IPS-15b (cell line): ENCODE data around the gene SYT8.
"Not testable (repeated sequence)": the region's sequence is repeated elsewhere in the genome, so short reads cannot be mapped to it uniquely, and the experiment has no call there.

Experiments used
- H3K27me3 ChIP-seq: one replicate; pipeline ENCODE4 v1.6.1; 2013; ENCODE audit warnings: low read length; ENCODE audit not compliant: control insufficient read depth, insufficient read depth
- H3K36me3 ChIP-seq: one replicate; pipeline ENCODE4 v1.6.1; 2013; ENCODE audit warnings: low read length; ENCODE audit not compliant: control insufficient read depth, insufficient read depth
- H3K4me1 ChIP-seq: one replicate; pipeline ENCODE4 v1.6.1; 2013; ENCODE audit warnings: mild to moderate bottlenecking, low read length; ENCODE audit not compliant: control insufficient read depth, insufficient read depth
- H3K4me3 ChIP-seq: one replicate; pipeline ENCODE4 v1.5.1; 2013; ENCODE audit warnings: low read depth, low read length
- H3K9ac ChIP-seq: one replicate; pipeline ENCODE4 v1.6.1; 2013; ENCODE audit warnings: low read depth, mild to moderate bottlenecking, low read length
- H3K9me3 ChIP-seq: one replicate; pipeline ENCODE4 v1.6.1; 2013; ENCODE audit warnings: mild to moderate bottlenecking, low read length; ENCODE audit not compliant: control insufficient read depth, insufficient read depth

SYT8 gene

GRCh38 chr11:1834779-1835670 lies at the start of gene SYT8:
TSS of gene SYT8 (plus strand) at chr11:1834990. CDS start at chr11:1835106, 116 bp downstream.
- no peaks in the 10 kb centered on the region for H3K36me3 ChIP-seq
- no peaks in the 10 kb centered on the region for H3K27me3 ChIP-seq
- H3K9me3 ChIP-seq = no peaks in the 10 kb centered on the region
- no peaks in the 10 kb centered on the region for H3K4me1 ChIP-seq
- no peak within 1 kb of the TSS for H3K4me3 ChIP-seq
- no peak within 1 kb of the TSS for H3K9ac ChIP-seq

GRCh38 chr11:1785749-1786413 lies 48.9 kb upstream of the SYT8 start:
- H3K4me3 ChIP-seq = no peak overlapping the region
- no peaks in the 10 kb centered on the region for H3K9me3 ChIP-seq
- H3K36me3 ChIP-seq = no peaks in the 10 kb centered on the region
- H3K27me3 ChIP-seq = peaks cover 3% of the 10 kb centered on the region
- H3K9ac ChIP-seq = no peak overlapping the region
- no peaks in the 10 kb centered on the region for H3K4me1 ChIP-seq

GRCh38 chr11:1786466-1786865 lies 48.3 kb upstream of the SYT8 start:
- Histone ChIP-seq H3K9ac (no peak overlapping the region), H3K27me3 (peaks cover 3% of the 10 kb centered on the region), H3K4me3 (no peak overlapping the region), H3K4me1 (no peaks in the 10 kb centered on the region), H3K9me3 (no peaks in the 10 kb centered on the region), H3K36me3 (no peaks in the 10 kb centered on the region)

GRCh38 chr11:1791912-1792311 lies 42.9 kb upstream of the SYT8 start:
- no peak overlapping the region for H3K4me3 ChIP-seq
- no peaks in the 10 kb centered on the region for H3K9me3 ChIP-seq
- H3K4me1 ChIP-seq = no peaks in the 10 kb centered on the region
- H3K27me3 ChIP-seq = peaks cover 6% of the 10 kb centered on the region
- no peaks in the 10 kb centered on the region for H3K36me3 ChIP-seq
- H3K9ac ChIP-seq = no peak overlapping the region

- H3K4me1 ChIP-seq = no peaks in the 10 kb centered on the region
- no peak overlapping the region for H3K9ac ChIP-seq
- no peak overlapping the region for H3K4me3 ChIP-seq
- no peaks in the 10 kb centered on the region for H3K9me3 ChIP-seq
- no peaks in the 10 kb centered on the region for H3K36me3 ChIP-seq
- H3K27me3 ChIP-seq = peaks cover 6% of the 10 kb centered on the region
Observed at GRCh38 chr11:1792461-1792860, 42.3 kb upstream of the SYT8 start.

- no peaks in the 10 kb centered on the region for H3K9me3 ChIP-seq
- H3K9ac ChIP-seq = no peak overlapping the region
- H3K36me3 ChIP-seq = no peaks in the 10 kb centered on the region
- no peak overlapping the region for H3K4me3 ChIP-seq
- peaks cover 6% of the 10 kb centered on the region for H3K27me3 ChIP-seq
- H3K4me1 ChIP-seq = no peaks in the 10 kb centered on the region
Observed at GRCh38 chr11:1793081-1793480, 41.7 kb upstream of the SYT8 start.

- peaks cover 3% of the 10 kb centered on the region for H3K27me3 ChIP-seq
- H3K4me1 ChIP-seq = no peaks in the 10 kb centered on the region
- no peaks in the 10 kb centered on the region for H3K36me3 ChIP-seq
- no peaks in the 10 kb centered on the region for H3K9me3 ChIP-seq
- no peak overlapping the region for H3K9ac ChIP-seq
- no peak overlapping the region for H3K4me3 ChIP-seq
Observed at GRCh38 chr11:1796413-1797011, 38.3 kb upstream of the SYT8 start.

GRCh38 chr11:1797391-1798125 lies 37.2 kb upstream of the SYT8 start:
- Histone ChIP-seq H3K36me3 (no peaks in the 10 kb centered on the region), H3K27me3 (peaks cover 3% of the 10 kb centered on the region), H3K4me3 (no peak overlapping the region), H3K9me3 (no peaks in the 10 kb centered on the region), H3K4me1 (no peaks in the 10 kb centered on the region), H3K9ac (no peak overlapping the region)

- no peaks in the 10 kb centered on the region for H3K36me3 ChIP-seq
- no peak overlapping the region for H3K9ac ChIP-seq
- no peaks in the 10 kb centered on the region for H3K9me3 ChIP-seq
- H3K4me1 ChIP-seq = no peaks in the 10 kb centered on the region
- H3K4me3 ChIP-seq = no peak overlapping the region
- no peaks in the 10 kb centered on the region for H3K27me3 ChIP-seq
Observed at GRCh38 chr11:1803246-1803645, 31.5 kb upstream of the SYT8 start.

- H3K27me3 ChIP-seq, H3K9me3 ChIP-seq, H3K4me1 ChIP-seq, H3K4me3 ChIP-seq, H3K9ac ChIP-seq, H3K36me3 ChIP-seq: not testable (repeated sequence)
Observed at GRCh38 chr11:1803835-1804519, 30.8 kb upstream of the SYT8 start.

GRCh38 chr11:1805525-1805924 lies 29.3 kb upstream of the SYT8 start:
- no peak overlapping the region for H3K4me3 ChIP-seq
- no peaks in the 10 kb centered on the region for H3K27me3 ChIP-seq
- H3K9ac ChIP-seq = no peak overlapping the region
- H3K36me3 ChIP-seq = no peaks in the 10 kb centered on the region
- H3K9me3 ChIP-seq = no peaks in the 10 kb centered on the region
- H3K4me1 ChIP-seq = no peaks in the 10 kb centered on the region
